Measurements from ENCODE around the gene RCOR3.
A peak's percentile ranks its signal among the peaks of the same experiment; 100 is the strongest.
"Not testable (repeated sequence)": the region's sequence is repeated elsewhere in the genome, so short reads cannot be mapped to it uniquely, and the experiment has no call there.

RCOR3 gene

DNA sequence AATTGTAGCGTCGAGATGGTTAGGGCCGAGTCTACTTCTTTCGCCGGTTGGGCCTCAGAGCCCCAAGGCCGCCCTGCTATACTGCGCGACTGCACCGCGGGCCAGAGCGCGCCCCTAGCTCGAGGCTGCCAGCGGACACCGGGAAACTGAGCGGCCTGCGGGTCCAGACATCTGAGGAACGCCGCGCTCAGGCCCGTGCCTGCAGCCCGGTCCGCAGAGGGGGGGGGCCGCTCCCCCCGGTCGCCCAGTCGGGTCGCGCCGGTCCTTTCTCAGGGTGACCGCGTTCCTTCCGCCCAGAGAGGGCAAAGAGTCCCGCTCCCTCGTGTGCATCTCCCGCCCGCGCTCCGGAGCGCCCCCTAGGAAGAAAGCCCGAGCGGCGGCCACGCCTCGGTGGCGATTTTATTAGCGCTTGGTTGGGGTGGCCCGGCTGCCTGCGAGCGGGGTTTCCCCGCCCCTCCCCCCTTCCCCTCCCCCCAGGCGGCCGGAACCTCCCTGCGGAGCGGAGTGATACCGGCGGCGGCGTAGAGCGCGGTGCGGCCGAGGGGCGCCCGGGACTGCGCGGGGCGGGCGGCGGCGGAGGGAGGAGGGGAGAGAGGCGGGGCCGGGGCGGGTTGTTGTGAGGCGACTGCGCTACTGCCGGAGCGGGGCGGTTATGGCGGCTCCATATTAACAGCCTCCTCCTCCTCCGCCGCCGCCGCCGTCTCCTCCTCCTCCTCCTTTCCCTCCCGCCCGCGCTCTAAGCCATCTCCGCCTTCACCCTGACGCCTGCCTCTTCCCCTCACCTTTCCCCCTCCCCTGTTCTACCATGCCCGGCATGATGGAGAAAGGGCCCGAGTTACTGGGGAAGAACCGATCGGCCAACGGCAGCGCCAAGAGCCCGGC is at the start of gene RCOR3:
TSS of gene RCOR3 (plus strand) at position 611 of the 882 bp plus-strand sequence. CDS start at position 806, 195 bp downstream.
- peak; percentile 83 to 89 for DNase-seq

DNA sequence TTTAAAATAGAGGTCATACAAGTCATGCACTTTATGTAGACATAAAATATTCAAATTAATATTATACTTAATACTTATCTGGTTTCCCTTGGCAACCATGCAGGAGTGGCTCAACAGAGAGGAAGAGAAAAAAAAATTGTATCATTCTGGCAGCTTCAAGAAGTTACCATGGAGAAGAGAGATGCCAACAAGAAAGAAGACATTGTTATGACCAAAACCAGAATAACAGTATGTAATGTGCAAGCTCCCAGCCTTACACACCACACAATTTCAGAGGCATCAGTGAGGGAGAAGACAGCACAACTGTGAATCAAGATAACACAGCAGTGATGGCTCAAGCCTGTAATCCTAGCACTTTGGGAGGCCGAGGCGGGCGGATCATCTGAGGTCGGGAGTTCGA is 49.1 kb upstream of the RCOR3 start:
- DNase-seq = no peak

- DNase-seq = no peak
Measured at GRCh38 chr1:211210965-211211364, 48.2 kb upstream of the RCOR3 start.

DNA sequence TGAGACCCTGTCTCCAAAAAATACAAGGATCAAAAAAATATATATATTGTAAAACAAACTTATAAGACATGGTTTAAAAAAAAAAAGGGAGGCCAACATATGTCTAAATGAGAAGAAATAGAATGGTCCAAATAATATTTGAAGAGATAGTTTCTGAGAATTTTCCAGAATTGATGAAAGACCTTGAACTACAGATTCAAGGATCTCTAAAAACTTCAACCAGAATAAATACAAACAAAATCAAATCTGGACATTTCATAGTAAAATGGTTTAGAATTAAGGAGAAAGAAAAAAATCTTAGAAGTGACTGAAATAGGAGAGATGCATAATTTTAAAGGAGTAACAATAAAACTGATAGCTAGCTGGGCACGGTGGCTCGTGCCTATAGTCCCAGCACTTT is 45.5 kb upstream of the RCOR3 start:
- no peak for DNase-seq

- DNase-seq = no peak
Measured at GRCh38 chr1:211215577-211215976, 43.6 kb upstream of the RCOR3 start.

DNA sequence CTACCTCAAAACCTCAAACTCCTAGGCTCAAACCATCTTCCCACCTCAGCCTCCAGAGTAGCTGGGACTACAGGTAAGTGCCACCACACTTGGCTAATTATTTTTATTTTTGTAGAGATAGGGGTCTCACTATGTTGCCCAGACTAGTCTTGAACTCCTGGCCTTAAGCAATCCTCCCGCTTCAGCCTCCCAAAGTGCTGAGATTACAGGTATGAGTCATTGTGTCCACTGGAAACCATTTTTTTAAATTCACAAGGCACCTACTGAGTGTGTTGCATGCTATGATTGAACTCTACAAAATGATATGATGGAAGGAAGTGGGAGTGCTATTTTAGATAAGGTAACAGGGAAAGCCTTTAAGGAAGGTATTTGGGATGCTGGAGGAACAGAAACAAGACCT is 41.8 kb upstream of the RCOR3 start:
- DNase-seq = no peak

DNA sequence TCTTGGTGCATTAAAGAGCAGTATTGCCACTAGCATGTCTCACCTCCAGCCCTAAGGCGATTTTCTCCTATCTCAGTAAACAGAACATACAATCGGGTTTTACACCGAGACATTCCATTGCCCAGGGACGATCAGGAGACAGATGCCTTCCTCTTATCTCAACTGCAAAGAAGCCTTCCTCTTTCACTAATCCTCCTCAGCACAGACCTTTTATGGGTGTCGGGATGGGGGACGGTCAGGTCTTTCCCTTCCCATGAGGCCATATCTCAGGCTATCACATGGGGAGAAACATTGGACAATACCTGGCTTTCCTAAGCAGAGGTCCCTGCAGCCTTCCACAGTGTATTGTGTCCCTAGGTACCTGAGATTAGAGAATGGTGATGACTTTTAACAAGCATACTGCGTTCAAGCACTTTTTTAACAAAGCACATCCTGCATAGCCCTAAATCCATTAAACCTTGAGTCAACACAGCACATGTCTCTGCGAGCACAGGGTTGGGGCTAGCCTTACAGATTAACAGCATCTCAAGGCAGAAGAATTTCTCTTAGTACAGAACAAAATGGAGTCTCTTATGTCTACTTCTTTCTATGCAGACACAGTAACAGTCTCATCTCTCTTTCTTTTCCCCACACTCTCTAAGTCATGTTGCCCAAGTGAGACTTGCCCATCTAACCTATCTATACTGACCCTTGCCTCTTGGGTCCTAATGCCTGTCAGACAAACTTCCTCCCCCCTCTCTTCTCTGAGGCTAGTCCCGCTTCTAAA is 36.5 kb upstream of the RCOR3 start:
- DNase-seq = not testable (repeated sequence)

GRCh38 chr1:211228573-211229364 is 30.4 kb upstream of the RCOR3 start:
- DNase-seq = not testable (repeated sequence)

GRCh38 chr1:211229365-211229759 is 29.8 kb upstream of the RCOR3 start:
- no peak for DNase-seq

DNA sequence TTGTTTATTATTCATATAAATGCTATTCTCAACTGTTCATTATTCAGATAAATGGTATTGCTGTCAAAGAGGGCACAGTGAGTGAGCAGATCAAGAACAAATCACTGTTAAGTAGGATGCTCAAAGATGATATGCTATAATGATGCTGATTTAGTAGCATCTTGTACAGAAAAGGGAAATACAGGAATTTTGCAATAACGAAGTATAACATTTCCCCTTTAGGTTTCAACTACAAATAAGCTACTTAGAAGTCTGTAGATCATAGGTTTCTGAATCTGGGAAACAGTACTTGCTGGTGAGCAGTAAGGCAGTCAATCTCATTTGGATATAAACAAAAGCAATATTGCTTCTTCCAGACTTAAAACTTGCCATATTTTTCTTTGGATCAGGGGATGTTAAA is 27.3 kb upstream of the RCOR3 start:
- no peak for DNase-seq

- no peak for DNase-seq
Measured at GRCh38 chr1:211236633-211237320, 22.4 kb upstream of the RCOR3 start.

GRCh38 chr1:211237579-211237978 is 21.6 kb upstream of the RCOR3 start:
- no peak for DNase-seq

DNA sequence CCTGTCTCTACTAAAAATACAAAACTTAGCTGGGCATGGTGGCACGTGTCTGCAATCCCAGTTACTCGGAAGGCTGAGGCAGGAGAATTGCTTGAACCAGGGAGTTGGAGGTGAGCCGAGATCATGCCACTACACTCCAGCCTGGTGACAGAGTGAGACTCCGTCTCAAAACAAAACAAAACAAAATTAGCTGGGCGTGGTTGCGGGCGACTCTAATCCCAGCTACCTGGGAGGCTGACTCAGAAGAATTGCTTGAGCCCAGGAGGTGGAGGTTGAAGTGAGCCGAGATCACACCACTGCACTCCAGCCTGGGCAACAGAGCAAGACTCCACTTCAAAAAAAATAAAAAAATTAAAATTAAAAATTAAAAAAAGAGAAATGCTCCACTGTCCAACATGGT is 18.6 kb upstream of the RCOR3 start:
- not testable (repeated sequence) for DNase-seq

- DNase-seq = no peak
Measured at GRCh38 chr1:211241071-211241470, 18.1 kb upstream of the RCOR3 start.

DNA sequence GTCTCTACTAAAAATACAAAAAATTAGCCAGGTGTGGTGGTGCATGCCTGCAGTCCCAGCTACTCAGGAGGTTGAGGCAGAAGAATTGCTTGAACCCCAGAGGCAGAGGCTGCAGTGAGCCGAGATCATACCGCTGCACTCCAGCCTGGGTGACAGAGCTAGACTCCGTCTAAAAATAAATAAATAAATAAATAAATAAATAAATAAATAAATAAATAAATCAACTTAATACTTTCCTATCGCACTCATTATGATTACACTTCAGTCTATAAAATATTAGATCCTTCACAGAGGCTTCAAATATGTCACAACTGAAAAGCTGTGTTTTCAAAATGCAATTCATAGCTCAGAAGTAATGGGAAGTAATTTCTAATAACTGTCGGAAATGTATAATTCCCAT is 15.5 kb upstream of the RCOR3 start:
- not testable (repeated sequence) for DNase-seq

- not testable (repeated sequence) for DNase-seq
Measured at GRCh38 chr1:211246583-211246982, 12.6 kb upstream of the RCOR3 start.

- no peak for DNase-seq
Measured at GRCh38 chr1:211247921-211248320, 11.2 kb upstream of the RCOR3 start.

- not testable (repeated sequence) for DNase-seq
Measured at GRCh38 chr1:211249611-211250010, 9.6 kb upstream of the RCOR3 start.

GRCh38 chr1:211257826-211258225 is 1.3 kb upstream of the RCOR3 start:
- no peak for DNase-seq

- DNase-seq = peak; percentile 65 to 86
Measured at GRCh38 chr1:211258310-211258755, 833 bp upstream of the RCOR3 start.

DNA sequence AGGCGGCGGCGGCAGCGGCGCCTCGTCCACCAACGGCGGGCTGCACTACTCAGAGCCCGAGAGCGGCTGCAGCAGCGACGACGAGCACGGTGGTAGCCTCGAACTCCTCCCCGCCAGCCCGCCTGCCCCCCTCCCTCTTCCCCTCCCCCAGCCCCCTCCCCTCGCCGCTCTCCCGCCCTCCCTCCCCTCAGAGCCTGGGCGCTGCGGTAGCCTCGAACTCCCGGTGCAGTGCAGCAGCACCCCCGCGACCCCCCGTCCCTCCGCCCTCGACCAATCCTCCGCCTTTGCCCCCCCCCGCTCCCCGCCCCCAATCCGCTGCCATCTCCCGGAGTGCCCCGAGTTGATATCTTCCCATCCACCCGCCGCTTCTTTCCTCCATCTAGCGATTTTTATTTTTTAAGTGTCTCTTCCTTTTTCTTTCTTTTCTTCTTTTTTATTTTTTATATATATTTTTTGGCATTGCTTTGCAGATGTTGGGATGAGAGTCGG is 516 bp downstream of the RCOR3 start:
- DNase-seq = peak; percentile 6 to 60

All from SHP77 (cell line).